Astrocyte (in vitro differentiated cells and primary cell): ENCODE measurements around the gene FCN1.

ENCODE experiments used
- EZH2 ChIP-seq: IDR thresholded peaks from 2 replicates; pipeline ENCODE4 v1.6.1; 2012; ENCODE audit warnings: mild to moderate bottlenecking, low read length, inconsistent platforms; ENCODE audit not compliant: insufficient read depth
- TF ChIP-seq, protein P1 (sequence below): IDR thresholded peaks from 2 replicates; pipeline ENCODE4 v1.5.1; 2011; ENCODE audit warnings: low read depth, mild to moderate bottlenecking, inconsistent platforms, low read length, moderate library complexity; ENCODE audit not compliant: insufficient read depth

GRCh38 chr9:134943836-134944235 lies 26.1 kb upstream of the FCN1 start:
- TF ChIP-seq, protein P1, sequence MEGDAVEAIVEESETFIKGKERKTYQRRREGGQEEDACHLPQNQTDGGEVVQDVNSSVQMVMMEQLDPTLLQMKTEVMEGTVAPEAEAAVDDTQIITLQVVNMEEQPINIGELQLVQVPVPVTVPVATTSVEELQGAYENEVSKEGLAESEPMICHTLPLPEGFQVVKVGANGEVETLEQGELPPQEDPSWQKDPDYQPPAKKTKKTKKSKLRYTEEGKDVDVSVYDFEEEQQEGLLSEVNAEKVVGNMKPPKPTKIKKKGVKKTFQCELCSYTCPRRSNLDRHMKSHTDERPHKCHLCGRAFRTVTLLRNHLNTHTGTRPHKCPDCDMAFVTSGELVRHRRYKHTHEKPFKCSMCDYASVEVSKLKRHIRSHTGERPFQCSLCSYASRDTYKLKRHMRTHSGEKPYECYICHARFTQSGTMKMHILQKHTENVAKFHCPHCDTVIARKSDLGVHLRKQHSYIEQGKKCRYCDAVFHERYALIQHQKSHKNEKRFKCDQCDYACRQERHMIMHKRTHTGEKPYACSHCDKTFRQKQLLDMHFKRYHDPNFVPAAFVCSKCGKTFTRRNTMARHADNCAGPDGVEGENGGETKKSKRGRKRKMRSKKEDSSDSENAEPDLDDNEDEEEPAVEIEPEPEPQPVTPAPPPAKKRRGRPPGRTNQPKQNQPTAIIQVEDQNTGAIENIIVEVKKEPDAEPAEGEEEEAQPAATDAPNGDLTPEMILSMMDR, result no peak
- no peak for TF ChIP-seq EZH2
